ENCODE results near the gene UBA52.

DNA sequence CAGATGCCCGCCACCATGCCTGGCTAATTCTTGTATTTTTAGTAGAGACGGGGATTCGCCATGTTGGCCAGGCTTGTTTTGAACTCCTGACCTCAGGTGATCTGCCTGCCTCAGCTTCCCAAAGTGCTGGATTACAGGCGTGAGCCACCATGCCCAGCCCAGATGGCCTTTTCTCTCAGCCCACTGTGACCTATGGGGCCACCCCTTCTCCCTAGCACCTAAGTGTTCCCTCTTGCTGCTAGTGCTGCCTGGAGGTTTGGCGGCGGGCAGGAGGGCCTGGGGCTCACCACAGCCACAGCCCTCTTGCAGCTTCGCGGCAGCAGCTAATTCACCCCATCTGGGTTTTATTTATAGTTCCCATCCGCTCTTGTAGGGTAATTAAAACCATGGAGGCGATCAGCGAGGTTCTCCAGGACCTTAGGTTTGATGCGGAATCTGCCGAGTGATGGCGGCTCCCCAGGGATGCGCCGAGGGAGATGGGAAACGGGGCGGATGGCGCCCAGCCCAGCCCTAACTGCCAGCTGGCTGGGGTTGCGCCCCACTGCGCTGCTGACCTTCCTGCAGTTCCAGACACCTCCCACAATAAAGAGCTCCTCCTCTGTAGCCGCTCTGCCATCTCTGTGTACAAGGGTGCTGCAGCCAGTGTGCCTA, 20.2 kb downstream of the UBA52 start:
- TF ChIP-seq GATA2 (IDR thresholded peaks at IDR 0.05; ENCODE audit: low read depth, low read length): no peak
- TF ChIP-seq GATA3 (IDR thresholded peaks at IDR 0.05; ENCODE audit: low read depth, low read length): no peak

Measured in SH-SY5Y (cell line).